Measurements from ENCODE around the gene MYG1.

- TF ChIP-seq POLR2A (IDR thresholded peaks at IDR 0.05) (no peak), CTCF (IDR thresholded peaks at IDR 0.05 in 4 of 5, conservative IDR thresholded peaks at IDR 0.05 in 1 of 5) (no peak)
These were observed 20.1 kb upstream of the MYG1 start for GRCh38 chr12:53279283-53279869.

Measured in gastrocnemius medialis (tissue), 4 donors.